T-helper 22 cell (primary cell): ENCODE data around the gene FAM32A.

Experiments
- DNase-seq: peaks from one replicate; pipeline ENCODE4 v3.0.0-alpha.2; 2020; ENCODE audit warnings: low read depth

FAM32A gene

DNA sequence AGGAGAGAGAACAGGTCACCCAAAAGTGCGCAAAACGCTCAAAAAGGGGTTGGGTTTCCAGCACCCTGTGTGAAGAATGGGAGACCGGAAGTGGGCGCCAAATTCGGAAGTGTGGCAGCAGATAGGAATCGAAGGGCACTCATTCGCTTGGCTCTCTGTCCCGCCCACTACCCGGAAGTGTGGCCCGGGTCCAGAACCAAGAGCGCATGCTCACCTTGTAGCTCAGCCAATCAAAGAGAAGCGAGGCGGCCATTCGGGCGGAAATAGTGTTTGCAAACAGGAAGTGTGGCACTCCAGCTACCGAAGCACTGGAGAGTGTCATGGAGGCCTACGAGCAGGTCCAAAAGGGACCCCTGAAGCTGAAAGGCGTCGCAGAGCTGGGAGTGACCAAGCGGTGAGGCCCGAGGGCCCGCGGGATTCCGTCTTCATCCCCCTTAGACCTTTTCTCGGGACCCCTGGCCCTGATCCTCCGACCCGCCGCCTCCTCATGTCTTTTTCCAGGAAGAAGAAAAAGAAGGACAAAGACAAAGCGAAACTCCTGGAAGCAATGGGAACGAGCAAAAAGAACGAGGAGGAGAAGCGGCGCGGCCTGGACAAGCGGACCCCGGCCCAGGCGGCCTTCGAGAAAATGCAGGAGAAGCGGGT is at the start of gene FAM32A:
FAM32A (plus strand) TSS at position 288 of the 645 bp plus-strand sequence; CDS start at position 321, 33 bp downstream.
- peak; percentile 98 for DNase-seq

- DNase-seq, result no peak
Observed at GRCh38 chr19:16135430-16136127, 49.6 kb upstream of the FAM32A start.

GRCh38 chr19:16136185-16136999 is 48.8 kb upstream of the FAM32A start:
- no peak for DNase-seq

GRCh38 chr19:16139752-16140151 is 45.5 kb upstream of the FAM32A start:
- no peak for DNase-seq

- no peak for DNase-seq
Observed at GRCh38 chr19:16141043-16141442, 44.2 kb upstream of the FAM32A start.

- no peak for DNase-seq
Observed at GRCh38 chr19:16142032-16142580, 43.1 kb upstream of the FAM32A start.

DNA sequence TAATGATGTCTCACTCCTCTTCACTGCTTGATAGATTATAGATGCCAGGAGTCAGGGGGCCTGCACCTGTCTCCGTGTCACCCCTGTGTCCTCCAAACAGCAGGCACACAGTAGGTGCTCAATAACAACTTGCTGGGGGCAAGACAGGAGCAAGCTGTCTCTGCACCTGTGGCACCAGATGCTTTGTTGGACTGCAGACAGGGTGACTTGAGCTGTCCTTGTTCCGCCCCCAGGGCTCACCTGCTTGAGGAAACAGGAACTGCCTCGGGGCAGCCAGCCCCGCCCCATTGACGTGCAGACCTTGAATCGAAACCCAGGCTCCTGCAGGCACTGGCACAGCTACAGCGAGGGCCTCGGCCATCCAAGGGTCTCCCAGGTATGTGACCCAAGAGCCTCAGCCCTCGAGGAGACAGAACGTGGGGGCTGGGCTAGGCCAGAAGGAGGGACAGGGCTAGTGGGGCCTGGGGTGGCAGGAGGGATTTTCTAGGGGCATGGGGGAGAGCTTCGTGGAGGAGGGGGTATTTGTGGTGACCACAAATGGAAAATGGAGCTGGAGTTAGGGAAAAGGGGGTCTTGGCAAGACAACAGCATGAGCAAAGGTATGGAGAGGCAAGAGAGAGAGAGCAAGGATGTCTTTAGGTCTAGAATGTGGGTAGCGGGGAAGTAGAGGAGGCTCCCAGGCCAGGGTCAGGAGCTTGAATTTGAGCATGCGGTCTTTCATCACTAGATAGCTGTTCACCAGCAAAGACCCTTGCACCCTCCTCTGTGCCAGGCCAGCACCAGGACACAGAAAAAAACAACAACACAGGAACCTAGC is 41.6 kb upstream of the FAM32A start, which contains the start of gene HSH2D:
HSH2D (plus strand) TSS at position 287 of the 817 bp plus-strand sequence. CDS start 5,066 bp downstream, outside the sequence.
- DNase-seq, result peak; percentile 59

GRCh38 chr19:16144216-16144581 is 41.0 kb upstream of the FAM32A start:
- no peak for DNase-seq

DNA sequence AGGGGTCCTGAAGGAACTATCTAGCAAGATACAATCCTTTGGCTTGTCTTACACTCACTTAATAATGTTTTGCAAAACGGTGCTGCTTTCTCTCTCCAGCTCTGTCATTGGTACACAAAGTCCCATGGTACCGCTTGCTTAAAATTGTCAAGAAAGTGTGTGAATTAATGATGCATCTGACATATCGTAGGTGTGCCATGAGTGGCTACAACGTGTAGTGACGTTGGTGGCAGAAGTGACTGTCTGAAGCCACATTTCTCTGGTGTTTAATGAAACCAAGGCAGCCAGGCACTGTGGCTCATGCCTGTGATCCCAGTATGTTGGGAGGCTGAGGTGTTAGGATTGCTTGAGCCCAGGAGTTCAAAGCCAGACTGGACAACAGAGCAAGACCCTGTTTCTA is 39.1 kb upstream of the FAM32A start:
- DNase-seq, result no peak

DNA sequence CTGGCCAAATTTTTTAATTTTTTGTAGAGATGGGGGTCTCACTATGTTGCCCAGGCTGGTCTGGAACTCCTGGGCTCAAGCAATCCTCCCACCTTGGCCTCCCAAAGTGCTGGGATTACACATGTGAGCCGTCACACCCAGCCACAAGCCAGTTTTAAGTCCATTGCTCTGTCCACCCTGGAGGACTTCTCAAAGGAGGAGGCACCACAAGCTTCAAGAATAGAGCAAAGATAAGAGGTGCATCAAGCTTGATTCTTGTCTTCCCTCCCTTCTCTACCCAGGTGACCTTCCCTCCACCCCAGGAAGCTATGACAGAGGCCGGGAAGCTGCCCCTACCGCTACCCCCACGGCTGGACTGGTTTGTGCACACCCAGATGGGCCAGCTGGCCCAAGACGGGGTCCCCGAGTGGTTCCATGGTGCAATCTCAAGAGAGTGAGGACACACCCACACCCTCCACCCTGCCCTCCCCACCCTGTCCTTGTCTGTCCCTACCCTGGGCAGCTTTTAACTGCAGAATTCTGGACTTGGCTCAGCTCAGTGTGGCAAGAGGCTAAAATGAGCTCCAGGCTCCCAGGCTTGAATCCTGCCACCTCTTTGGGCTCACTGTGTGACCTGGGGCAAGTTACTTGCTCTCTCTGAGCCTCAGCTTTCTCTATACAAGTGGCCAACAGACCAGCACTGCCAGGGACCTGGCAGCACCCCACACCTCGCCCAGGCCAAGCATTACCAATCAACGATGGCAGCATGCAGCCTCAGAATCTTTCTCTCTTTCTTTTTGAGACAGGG is 36.6 kb upstream of the FAM32A start:
- DNase-seq, result no peak

- DNase-seq, result no peak
Observed at GRCh38 chr19:16153582-16154336, 31.5 kb upstream of the FAM32A start.

DNA sequence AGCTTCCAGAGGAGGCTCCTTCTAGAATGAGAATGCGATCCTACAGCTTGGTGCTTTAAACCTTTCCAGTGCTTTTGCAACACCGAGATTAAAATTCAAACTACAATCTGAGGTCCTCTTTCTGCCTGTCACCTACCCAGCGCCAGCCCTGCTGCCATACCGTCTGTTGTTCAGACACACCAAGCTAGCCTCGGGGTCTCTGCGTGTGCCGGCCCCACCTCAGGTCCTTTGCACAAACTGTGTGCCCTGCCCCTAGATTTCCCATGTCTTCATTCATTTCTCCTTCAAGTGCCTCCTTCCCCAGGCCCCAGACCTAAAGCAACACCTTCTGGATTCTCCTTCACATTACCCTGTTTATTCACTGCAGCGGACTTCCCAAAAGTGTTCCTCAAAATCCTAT is 30.7 kb upstream of the FAM32A start:
- no peak for DNase-seq

- no peak for DNase-seq
Observed at GRCh38 chr19:16155128-16155527, 30.1 kb upstream of the FAM32A start.

GRCh38 chr19:16156904-16157303 is 28.3 kb upstream of the FAM32A start:
- no peak for DNase-seq

DNA sequence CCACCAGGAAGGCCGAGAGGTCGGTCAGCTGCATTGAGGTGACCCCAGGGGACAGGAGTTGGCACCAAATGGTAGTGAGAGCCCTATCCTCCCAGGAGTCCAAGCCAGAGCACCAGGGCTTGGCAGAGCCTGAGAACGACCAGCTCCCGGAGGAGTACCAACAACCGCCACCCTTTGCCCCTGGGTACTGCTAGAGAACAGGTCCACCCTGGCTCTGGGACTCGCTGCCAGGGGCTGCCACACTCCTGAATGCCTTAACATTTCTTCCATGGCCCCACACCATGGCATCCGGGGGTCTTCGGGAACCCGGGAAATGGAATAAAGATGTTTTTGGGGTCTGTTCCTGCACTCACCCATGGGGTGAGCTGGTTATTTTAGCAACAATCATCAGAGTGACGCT is 27.6 kb upstream of the FAM32A start:
- DNase-seq, result no peak

GRCh38 chr19:16159655-16160054 is 25.6 kb upstream of the FAM32A start:
- DNase-seq, result no peak

GRCh38 chr19:16160445-16160942 is 24.7 kb upstream of the FAM32A start:
- no peak for DNase-seq

GRCh38 chr19:16160943-16161560 is 24.2 kb upstream of the FAM32A start:
- no peak for DNase-seq

DNA sequence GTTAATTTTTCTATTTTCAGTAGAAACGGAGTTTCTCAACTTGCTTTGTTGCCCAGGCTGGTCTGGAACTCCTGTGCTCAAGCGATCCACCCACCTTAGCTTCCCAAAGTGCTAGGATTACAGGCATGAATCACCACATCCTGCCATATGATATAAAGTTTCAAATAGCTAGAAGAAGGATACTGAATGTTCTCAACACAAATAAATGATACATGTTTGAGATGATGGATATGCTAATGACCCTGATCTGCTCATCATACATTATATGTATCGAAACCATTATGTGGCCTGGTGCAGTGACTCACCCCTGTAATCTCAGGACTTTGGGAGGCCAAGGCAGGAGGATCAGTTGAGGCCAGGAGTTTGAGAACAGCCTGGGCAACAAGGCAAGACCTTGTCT is 23.4 kb upstream of the FAM32A start:
- no peak for DNase-seq
